Measurements from ENCODE around the gene ITPK1.
"Not testable (repeated sequence)": the region's sequence is repeated elsewhere in the genome, so short reads cannot be mapped to it uniquely, and the experiment has no call there.

The ITPK1 gene

GRCh38 chr14:93064411-93065271 lies 51.1 kb downstream of the ITPK1 start:
- H3K4me3 ChIP-seq (replicated peaks; ENCODE audit: low read depth, low read length): no peak overlapping the region
- TF ChIP-seq, protein P1, sequence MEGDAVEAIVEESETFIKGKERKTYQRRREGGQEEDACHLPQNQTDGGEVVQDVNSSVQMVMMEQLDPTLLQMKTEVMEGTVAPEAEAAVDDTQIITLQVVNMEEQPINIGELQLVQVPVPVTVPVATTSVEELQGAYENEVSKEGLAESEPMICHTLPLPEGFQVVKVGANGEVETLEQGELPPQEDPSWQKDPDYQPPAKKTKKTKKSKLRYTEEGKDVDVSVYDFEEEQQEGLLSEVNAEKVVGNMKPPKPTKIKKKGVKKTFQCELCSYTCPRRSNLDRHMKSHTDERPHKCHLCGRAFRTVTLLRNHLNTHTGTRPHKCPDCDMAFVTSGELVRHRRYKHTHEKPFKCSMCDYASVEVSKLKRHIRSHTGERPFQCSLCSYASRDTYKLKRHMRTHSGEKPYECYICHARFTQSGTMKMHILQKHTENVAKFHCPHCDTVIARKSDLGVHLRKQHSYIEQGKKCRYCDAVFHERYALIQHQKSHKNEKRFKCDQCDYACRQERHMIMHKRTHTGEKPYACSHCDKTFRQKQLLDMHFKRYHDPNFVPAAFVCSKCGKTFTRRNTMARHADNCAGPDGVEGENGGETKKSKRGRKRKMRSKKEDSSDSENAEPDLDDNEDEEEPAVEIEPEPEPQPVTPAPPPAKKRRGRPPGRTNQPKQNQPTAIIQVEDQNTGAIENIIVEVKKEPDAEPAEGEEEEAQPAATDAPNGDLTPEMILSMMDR (IDR thresholded peaks at IDR 0.05; ENCODE audit: low read length, missing control alignments): no peak
- no peak for DNase-seq (ENCODE audit: low read depth)

GRCh38 chr14:93063393-93063792 lies 52.3 kb downstream of the ITPK1 start:
- TF ChIP-seq, protein P1 (IDR thresholded peaks at IDR 0.05; ENCODE audit: low read length, missing control alignments): no peak
- DNase-seq (ENCODE audit: low read depth): no peak
- no peak overlapping the region for H3K4me3 ChIP-seq (replicated peaks; ENCODE audit: low read depth, low read length)

DNA sequence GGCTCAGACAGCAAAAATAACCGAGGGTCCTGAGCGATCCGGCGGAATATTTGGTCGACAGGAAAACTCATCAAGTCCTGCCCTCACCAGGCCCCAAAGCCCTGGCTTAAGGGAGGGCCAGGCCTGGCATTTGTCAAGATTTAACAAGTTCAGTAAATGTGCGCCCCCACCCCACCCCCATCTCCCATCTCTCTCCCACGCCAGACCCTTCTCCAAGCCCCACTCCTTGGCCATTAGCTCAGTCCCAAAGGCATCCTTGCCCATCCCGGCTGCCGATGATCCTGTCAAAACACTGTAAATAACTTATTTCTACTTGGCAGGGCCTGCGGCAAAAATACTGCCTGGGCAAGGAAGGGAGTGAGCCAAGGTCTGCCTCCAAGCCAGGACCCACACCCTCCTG lies 52.8 kb downstream of the ITPK1 start:
- no peak for DNase-seq (ENCODE audit: low read depth)
- TF ChIP-seq, protein P1 (IDR thresholded peaks at IDR 0.05; ENCODE audit: low read length, missing control alignments): no peak
- H3K4me3 ChIP-seq (replicated peaks; ENCODE audit: low read depth, low read length): no peak overlapping the region

GRCh38 chr14:93062013-93062412 lies 53.7 kb downstream of the ITPK1 start:
- H3K4me3 ChIP-seq (replicated peaks; ENCODE audit: low read depth, low read length); DNase-seq (ENCODE audit: low read depth): not testable (repeated sequence)

GRCh38 chr14:93061380-93062012 lies 54.2 kb downstream of the ITPK1 start:
- TF ChIP-seq, protein P1 (IDR thresholded peaks at IDR 0.05; ENCODE audit: low read length, missing control alignments): no peak
- no peak overlapping the region for H3K4me3 ChIP-seq (replicated peaks; ENCODE audit: low read depth, low read length)
- no peak for DNase-seq (ENCODE audit: low read depth)

DNA sequence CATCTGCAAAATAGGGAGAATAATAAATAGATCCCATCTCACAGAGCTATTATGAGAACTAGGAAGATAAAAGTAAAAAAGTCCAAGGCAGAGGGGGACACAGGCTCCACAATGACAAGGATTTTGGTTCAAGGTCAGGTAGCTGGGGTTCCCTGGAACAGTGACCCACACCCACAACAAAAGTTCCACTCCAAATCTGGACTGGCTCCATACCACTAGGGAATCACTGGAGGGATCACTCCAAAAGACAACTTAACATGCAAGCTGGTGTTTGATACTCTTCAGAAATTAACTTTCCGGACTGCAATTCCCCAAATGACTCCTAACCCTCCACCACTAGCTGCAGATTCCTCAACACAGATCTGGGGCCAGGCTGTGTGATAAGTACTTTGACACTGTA lies 54.9 kb downstream of the ITPK1 start:
- TF ChIP-seq, protein P1 (IDR thresholded peaks at IDR 0.05; ENCODE audit: low read length, missing control alignments): no peak
- no peak for DNase-seq (ENCODE audit: low read depth)
- H3K4me3 ChIP-seq (replicated peaks; ENCODE audit: low read depth, low read length): no peak overlapping the region

DNA sequence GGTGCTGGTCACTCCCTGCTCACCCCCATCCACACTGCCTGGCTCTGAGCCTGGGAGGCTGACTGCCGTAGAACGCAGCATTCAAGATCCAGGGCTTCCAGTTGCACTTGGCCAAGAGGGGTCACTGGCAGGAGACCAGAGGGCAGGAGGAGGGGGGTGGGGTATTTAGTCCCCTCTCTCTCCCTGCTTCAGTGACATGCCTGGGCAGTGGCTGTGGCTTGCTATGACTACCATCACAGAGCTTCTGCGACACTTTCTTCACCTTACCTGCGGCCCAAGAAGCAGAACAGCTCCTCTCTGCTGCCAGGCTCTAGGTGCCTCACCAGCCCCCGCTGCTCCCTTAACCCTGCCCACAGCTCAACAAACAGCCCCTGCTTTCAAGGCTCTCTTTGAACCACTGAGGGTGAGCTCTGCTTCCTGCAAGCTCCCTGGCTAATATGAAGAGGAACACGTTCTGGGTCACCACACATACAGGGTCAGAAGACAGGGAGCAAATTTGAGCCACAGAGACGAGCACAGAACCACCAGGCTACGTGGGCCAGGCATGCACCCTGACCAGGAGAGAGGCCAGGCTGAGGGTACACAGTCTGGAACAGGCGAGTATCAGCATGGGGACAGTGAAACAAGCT lies 55.7 kb downstream of the ITPK1 start:
- no peak overlapping the region for H3K4me3 ChIP-seq (replicated peaks; ENCODE audit: low read depth, low read length)
- no peak for DNase-seq (ENCODE audit: low read depth)
- TF ChIP-seq, protein P1 (IDR thresholded peaks at IDR 0.05; ENCODE audit: low read length, missing control alignments): no peak

Measured in fibroblast of pulmonary artery (primary cell).